ENCODE data around the gene TACC3. TPM values are rescaled to one million over a fixed set of nuclear protein-coding genes. Genes with fewer than 3 reads are reported as not detected.

Gene TACC3
- total and polyA plus RNA-seq, 2 of the 8 experiments (the other 6 are each of a cell fraction or from before 2014, with no cell fraction given): 73.8 to 148 TPM

DNA sequence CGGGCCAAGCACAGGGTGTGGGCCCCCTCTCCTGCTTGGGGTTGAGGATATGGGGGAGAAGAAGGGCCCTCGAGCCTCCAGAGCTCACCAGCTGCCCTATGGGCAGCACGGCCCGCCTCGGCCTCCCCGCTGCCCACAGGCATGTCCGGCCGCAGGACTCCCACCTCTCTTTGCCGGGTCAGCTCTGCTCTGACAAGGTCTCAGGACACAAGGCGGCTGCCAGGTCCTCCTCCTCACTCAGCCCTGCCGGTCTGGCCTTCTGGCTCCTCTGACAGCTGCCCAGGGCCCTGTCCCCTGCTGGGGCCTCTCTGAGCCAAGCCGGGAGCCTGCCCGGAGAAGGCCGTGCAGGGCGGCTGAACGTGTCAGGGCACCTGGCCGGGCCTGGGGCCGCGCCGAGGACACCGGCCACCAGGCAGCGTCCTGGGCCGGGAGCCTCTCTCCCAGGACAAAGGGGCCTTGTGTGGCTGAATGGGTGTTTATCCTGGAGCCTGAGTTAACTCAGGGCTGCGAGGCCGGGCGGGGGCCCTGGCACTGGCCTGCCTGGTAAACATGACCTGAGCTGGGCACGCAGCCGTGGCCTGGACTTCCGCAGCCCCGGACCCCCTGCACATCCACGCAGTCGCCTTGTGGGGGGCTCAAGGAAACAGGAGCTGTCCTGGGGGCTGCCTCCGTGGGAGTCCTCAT lies 25.7 kb downstream of the TACC3 start:
- peaks cover 0 to 9% (median 6%) of the 10 kb centered on the region in 4 experiments; a peak in 6 of 7 replicates for H3K4me1 ChIP-seq (replicated peaks in 1 of 4; ENCODE audit: control insufficient read depth in 3 of 4, insufficient read depth in 4 of 4, low read length in 3 of 4)
- no peaks in the 10 kb centered on the region for H3K79me2 ChIP-seq (ENCODE audit: control insufficient read depth in 1 of 2, insufficient read depth in 2 of 2, low read length in 2 of 2)
- H3K4me3 ChIP-seq (ENCODE audit: extremely low read depth in 1 of 4, insufficient read depth in 2 of 4, low read depth in 3 of 4, low read length in 4 of 4): no peak overlapping the region
- no peak overlapping the region; the same call in 1 of the 2 replicates for H2BK5ac ChIP-seq (ENCODE audit: low read depth, low read length)
- POLR2A ChIA-PET (ENCODE audit: partially characterized antibody): interaction anchor here (1.4 to 5.6 kb wide), 6 partner anchors 10 to 65 kb away, joined by 4 to 38 read pairs (median 12); partner anchors contain the start of genes TACC3 and TMEM129
- H2BK20ac ChIP-seq (ENCODE audit: low read length): no peak overlapping the region
- no peak overlapping the region for H3K18ac ChIP-seq (ENCODE audit: extremely low read depth, low read length)
- no peak overlapping the region for H3K23ac ChIP-seq (ENCODE audit: insufficient read length)
- no peaks in the 10 kb centered on the region for H3K23me2 ChIP-seq (ENCODE audit: low read depth, low read length)
- no peak overlapping the region for H4K5ac ChIP-seq (ENCODE audit: insufficient read length, low read depth, low read length)
- peaks cover 5 to 6% of the 10 kb centered on the region in 2 experiments for H4K20me1 ChIP-seq (replicated peaks in 1 of 2; ENCODE audit: control insufficient read depth in 1 of 2, insufficient read depth in 2 of 2, low read length in 2 of 2)
- H3K36me3 ChIP-seq (ENCODE audit: control insufficient read depth in 2 of 4, insufficient read depth in 4 of 4, low read length in 3 of 4): peaks cover 2 to 26% (median 20%) of the 10 kb centered on the region in 4 experiments; a peak in 6 of 8 replicates
- no peak overlapping the region for H4K91ac ChIP-seq (replicated peaks; ENCODE audit: insufficient read length, low read length)
- CTCF ChIA-PET (ENCODE audit: partially characterized antibody): interaction anchor here (0.8 to 52.9 kb wide), 16 partner anchors 10 to 163 kb away, joined by 3 to 2507 read pairs (median 9); partner anchors contain the start of gene FGFR3
- H3K9ac ChIP-seq (replicated peaks in 1 of 4; ENCODE audit: extremely low read depth in 1 of 4, low read depth in 3 of 4, low read length in 3 of 4): no peak overlapping the region
- no peak overlapping the region for H3K4me2 ChIP-seq (ENCODE audit: insufficient read depth in 1 of 2, low read depth in 2 of 2, low read length in 2 of 2)
- H3K14ac ChIP-seq (ENCODE audit: insufficient read length): no peak overlapping the region
- H2BK15ac ChIP-seq (ENCODE audit: low read length): no peak overlapping the region; the same call in 1 of the 2 replicates
- H3K4ac ChIP-seq (replicated peaks; ENCODE audit: insufficient read length, low read depth, low read length): no peak overlapping the region
- no peak overlapping the region for H2BK120ac ChIP-seq (replicated peaks; ENCODE audit: low read depth, low read length)
- 88% methylated on average over 31 of the region's 33 CpGs; no CpG with 5 or more reads in 1 of the 2 experiments for WGBS, 2 experiments (ENCODE audit: extremely low coverage in 1 of 2, insufficient coverage in 1 of 2, insufficient read length in 1 of 2, insufficient replicate concordance in 2 of 2, low coverage in 1 of 2, low lambda C conversion rate in 2 of 2, missing lambda C conversion rate in 1 of 2)
- no peaks in the 10 kb centered on the region for H3K79me1 ChIP-seq (ENCODE audit: low read depth, low read length)
- no peak overlapping the region; the same call in 1 of the 2 replicates for H4K8ac ChIP-seq (ENCODE audit: extremely low read depth, insufficient read depth, low read length)
- peaks cover 0 to 4% (median 0%) of the 10 kb centered on the region in 4 experiments; a peak in 2 of 7 replicates for H3K27me3 ChIP-seq (replicated peaks in 1 of 4; ENCODE audit: control insufficient read depth in 3 of 4, extremely low read depth in 1 of 4, insufficient read depth in 3 of 4, low read length in 3 of 4)
- no peak for DNase-seq (ENCODE audit: low read depth in 1 of 2, low spot score in 2 of 2)
- no peaks in the 10 kb centered on the region for H3K9me3 ChIP-seq (ENCODE audit: insufficient read depth in 2 of 2, low read depth in 1 of 2, low read length in 1 of 2)
- no peak overlapping the region for H3K27ac ChIP-seq (ENCODE audit: low read depth, low read length)
- no peak overlapping the region for H3K56ac ChIP-seq (replicated peaks; ENCODE audit: insufficient read length, low read depth, low read length)
- H2BK12ac ChIP-seq (ENCODE audit: low read depth, low read length): no peak overlapping the region
- no peak overlapping the region for H2AFZ ChIP-seq (ENCODE audit: low read length)
- H2AK5ac ChIP-seq (ENCODE audit: low read depth, low read length): no peak overlapping the region
- FAIRE-seq: no peak
- TF ChIP-seq HDAC2 (IDR thresholded peaks at IDR 0.05; ENCODE audit: borderline replicate concordance in 1 of 2, low read depth in 2 of 2, low read length in 2 of 2) (no peak), ASH2L (IDR thresholded peaks at IDR 0.05; ENCODE audit: low read length) (no peak), RNF2 (IDR thresholded peaks at IDR 0.05; ENCODE audit: borderline replicate concordance, low read depth, low read length, missing control alignments, poor library complexity, severe bottlenecking) (no peak)
